Hepatocyte (in vitro differentiated cells): Measurements from ENCODE around the gene CHST11.

Experiments
- EZH2 ChIP-seq: fragments of 200-600 bp; sonication (generic); IDR thresholded peaks from 2 replicates; pipeline ENCODE4 v1.6.1; 2016; ENCODE audit warnings: antibody characterized with exemption, mild to moderate bottlenecking, borderline replicate concordance
- TF ChIP-seq, protein P1 (sequence below): fragments of 200-600 bp; sonication (generic); IDR thresholded peaks from 2 replicates; pipeline ENCODE4 v1.5.1; 2016; ENCODE audit warnings: antibody characterized with exemption, mild to moderate bottlenecking; ENCODE audit not compliant: poor library complexity

DNA sequence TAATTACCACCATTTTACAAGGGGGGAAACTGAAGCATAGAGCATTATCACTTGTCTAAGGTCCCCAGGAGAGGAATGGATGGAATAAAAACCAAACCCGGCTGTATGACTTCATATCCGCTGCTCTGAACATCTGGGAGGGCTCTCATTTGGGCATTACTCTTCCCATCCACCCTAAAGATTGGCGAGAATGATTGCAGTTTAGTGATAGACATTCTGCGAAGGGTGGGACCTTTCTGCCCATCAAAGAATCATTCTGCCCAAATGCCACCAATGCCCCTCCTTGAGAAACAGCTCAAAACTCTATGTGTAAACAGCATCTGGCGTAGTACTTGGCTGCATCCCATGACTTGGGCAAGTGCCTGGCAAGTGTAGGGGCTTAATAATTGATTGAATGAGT, 11.6 kb downstream of the CHST11 start:
- TF ChIP-seq, protein P1, sequence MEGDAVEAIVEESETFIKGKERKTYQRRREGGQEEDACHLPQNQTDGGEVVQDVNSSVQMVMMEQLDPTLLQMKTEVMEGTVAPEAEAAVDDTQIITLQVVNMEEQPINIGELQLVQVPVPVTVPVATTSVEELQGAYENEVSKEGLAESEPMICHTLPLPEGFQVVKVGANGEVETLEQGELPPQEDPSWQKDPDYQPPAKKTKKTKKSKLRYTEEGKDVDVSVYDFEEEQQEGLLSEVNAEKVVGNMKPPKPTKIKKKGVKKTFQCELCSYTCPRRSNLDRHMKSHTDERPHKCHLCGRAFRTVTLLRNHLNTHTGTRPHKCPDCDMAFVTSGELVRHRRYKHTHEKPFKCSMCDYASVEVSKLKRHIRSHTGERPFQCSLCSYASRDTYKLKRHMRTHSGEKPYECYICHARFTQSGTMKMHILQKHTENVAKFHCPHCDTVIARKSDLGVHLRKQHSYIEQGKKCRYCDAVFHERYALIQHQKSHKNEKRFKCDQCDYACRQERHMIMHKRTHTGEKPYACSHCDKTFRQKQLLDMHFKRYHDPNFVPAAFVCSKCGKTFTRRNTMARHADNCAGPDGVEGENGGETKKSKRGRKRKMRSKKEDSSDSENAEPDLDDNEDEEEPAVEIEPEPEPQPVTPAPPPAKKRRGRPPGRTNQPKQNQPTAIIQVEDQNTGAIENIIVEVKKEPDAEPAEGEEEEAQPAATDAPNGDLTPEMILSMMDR: no peak
- TF ChIP-seq EZH2: no peak
